IMR-90 (cell line): ENCODE measurements around the gene PTGR2. TPM values are rescaled to one million over a fixed set of nuclear protein-coding genes. Genes with fewer than 3 reads are reported as not detected.

Experiments
- ATAC-seq: fragments of 200-7000 bp; cut with Tn5 transposase; 2 replicates; pipeline ENCODE4 v1.9.1; 2020; ENCODE audit warnings: low read depth, mild to moderate bottlenecking, moderate library complexity
- BruUV-seq: library from RNA; stranded (reverse); fragments of 400-500 nt; replicated peaks from 2 replicates; lab custom pipeline; 2021; lab: Mats Ljungman, UMichigan
- CTCF ChIA-PET: fragments of 300-600 bp; formaldehyde crosslinking; extraction: SDS; loops from one replicate; lab custom pipeline; 2021; ENCODE audit warnings: antibody characterized with exemption; lab: Yijun Ruan, JAX
- POLR2A ChIA-PET: fragments of 300-600 bp; sonication (Branson Sonifier 250); formaldehyde crosslinking; loops from one replicate; lab custom pipeline; 2022; ENCODE audit warnings: antibody characterized with exemption; ENCODE audit not compliant: unreplicated experiment; lab: Charles Lee
- DNase-seq: peaks from one replicate; pipeline ENCODE4 v3.0.0; 2013
- H2AFZ ChIP-seq: replicated peaks from 2 replicates; pipeline ENCODE3; 2013; ENCODE audit warnings: low read length, mild to moderate bottlenecking; ENCODE audit not compliant: poor library complexity
- H2AK5ac ChIP-seq: 2 replicates; pipeline ENCODE4 v1.6.1; 2013; ENCODE audit warnings: low read depth, low read length, inconsistent platforms
- H2AK9ac ChIP-seq: replicated peaks from 2 replicates; pipeline ENCODE3; 2013; ENCODE audit warnings: mild to moderate bottlenecking, low read depth, low read length, moderate library complexity; ENCODE audit not compliant: poor library complexity
- H2BK120ac ChIP-seq: 2 replicates; pipeline ENCODE4 v1.6.1; 2013; ENCODE audit warnings: low read depth, low read length, inconsistent platforms
- H2BK15ac ChIP-seq: 3 replicates; pipeline ENCODE4 v1.6.1; 2013; ENCODE audit warnings: low read depth, low read length, inconsistent platforms
- H2BK20ac ChIP-seq: 2 replicates; pipeline ENCODE4 v1.6.1; 2013; ENCODE audit warnings: low read depth, mild to moderate bottlenecking, inconsistent platforms, low read length, moderate library complexity
- H2BK5ac ChIP-seq: 2 replicates; pipeline ENCODE4 v1.6.1; 2013; ENCODE audit warnings: mild to moderate bottlenecking, low read depth, low read length, inconsistent platforms; ENCODE audit not compliant: poor library complexity, severe bottlenecking
- H3K14ac ChIP-seq: replicated peaks from 2 replicates; pipeline ENCODE4 v1.6.1; 2013; ENCODE audit warnings: low read depth, low read length, inconsistent platforms
- H3K18ac ChIP-seq: 2 replicates; pipeline ENCODE4 v1.6.1; 2013; ENCODE audit warnings: low read depth, low read length, control low read depth
- H3K23ac ChIP-seq: 2 replicates; pipeline ENCODE4 v1.6.1; 2013; ENCODE audit warnings: low read depth, low read length, inconsistent platforms
- H3K27ac ChIP-seq: 2 replicates; pipeline ENCODE4 v1.5.1; 2013; ENCODE audit warnings: mild to moderate bottlenecking, control low read depth, low read length; ENCODE audit not compliant: insufficient read depth
- H3K27me3 ChIP-seq: 2 replicates; pipeline ENCODE4 v1.6.1; 2013; ENCODE audit warnings: low read length; ENCODE audit not compliant: control insufficient read depth, insufficient read depth
- H3K36me3 ChIP-seq: 2 replicates; pipeline ENCODE4 v1.6.1; 2013; ENCODE audit warnings: low read length, mixed read lengths; ENCODE audit not compliant: control insufficient read depth, insufficient read depth
- H3K4ac ChIP-seq: 2 replicates; pipeline ENCODE4 v1.6.1; 2013; ENCODE audit warnings: low read depth, low read length, inconsistent platforms
- H3K4me1 ChIP-seq: 2 replicates; pipeline ENCODE4 v1.6.1; 2013; ENCODE audit warnings: low read length, mixed read lengths; ENCODE audit not compliant: control insufficient read depth, insufficient read depth
- H3K4me2 ChIP-seq: 2 replicates; pipeline ENCODE4 v1.6.1; 2013; ENCODE audit warnings: low read depth, mild to moderate bottlenecking, control low read depth, low read length, moderate library complexity
- H3K4me3 ChIP-seq: 2 replicates; pipeline ENCODE4 v1.5.1; 2013; ENCODE audit warnings: low read depth, mild to moderate bottlenecking, control low read depth, low read length, moderate library complexity; ENCODE audit not compliant: insufficient read depth
- H3K56ac ChIP-seq: 2 replicates; pipeline ENCODE4 v1.6.1; 2013; ENCODE audit warnings: low read length, inconsistent platforms; ENCODE audit not compliant: insufficient read depth; ENCODE audit errors: extremely low read depth
- H3K79me1 ChIP-seq, 2 experiments: 2 replicates each; pipeline ENCODE4 v1.6.1; 2013; ENCODE audit warnings: low read length in 2 of 2, inconsistent platforms in 1 of 2, low read depth in 1 of 2
- H3K9ac ChIP-seq: 2 replicates; pipeline ENCODE4 v1.6.1; 2013; ENCODE audit warnings: low read depth, low read length, control low read depth
- H3K9me1 ChIP-seq: 2 replicates; pipeline ENCODE4 v1.6.1; 2013; ENCODE audit warnings: low read length, inconsistent platforms; ENCODE audit not compliant: insufficient read depth
- H3K9me3 ChIP-seq: 2 replicates; pipeline ENCODE4 v1.6.1; 2013; ENCODE audit warnings: low read length; ENCODE audit not compliant: control insufficient read depth, insufficient read depth
- H4K20me1 ChIP-seq: 2 replicates; pipeline ENCODE4 v1.6.1; 2013; ENCODE audit warnings: low read length, inconsistent platforms; ENCODE audit not compliant: insufficient read depth
- H4K5ac ChIP-seq: 2 replicates; pipeline ENCODE4 v1.6.1; 2013; ENCODE audit warnings: mild to moderate bottlenecking, low read depth, low read length, control low read depth
- H4K8ac ChIP-seq, 2 experiments: 2 replicates each; pipeline ENCODE4 v1.6.1; 2013; ENCODE audit warnings: low read depth in 2 of 2, low read length in 2 of 2, control low read depth in 1 of 2, inconsistent platforms in 1 of 2
- H4K91ac ChIP-seq: 2 replicates; pipeline ENCODE4 v1.6.1; 2013; ENCODE audit warnings: low read depth, low read length, inconsistent platforms; ENCODE audit not compliant: insufficient read depth
- BHLHE40 ChIP-seq: fragments of 150-350 bp; IDR thresholded peaks from 2 replicates; pipeline ENCODE4 v1.6.1; 2016; ENCODE audit warnings: mild to moderate bottlenecking, low read depth, low read length
- CEBPB ChIP-seq: IDR thresholded peaks from 2 replicates; pipeline ENCODE4 v1.6.1; 2012; ENCODE audit warnings: low read depth, low read length, improper control_type of control experiment
- CHD1 ChIP-seq: IDR thresholded peaks from 2 replicates; pipeline ENCODE4 v1.6.1; 2012; ENCODE audit warnings: low read depth, low read length, improper control_type of control experiment
- FOS ChIP-seq: fragments of 150-350 bp; IDR thresholded peaks from 2 replicates; pipeline ENCODE4 v1.6.1; 2016; ENCODE audit warnings: low read depth, low read length
- MAFK ChIP-seq: IDR thresholded peaks from 2 replicates; pipeline ENCODE4 v1.6.1; 2012; ENCODE audit warnings: low read depth, low read length, improper control_type of control experiment
- MAZ ChIP-seq: IDR thresholded peaks from 2 replicates; pipeline ENCODE4 v1.6.1; 2012; ENCODE audit warnings: low read depth, mild to moderate bottlenecking, low read length, improper control_type of control experiment, moderate library complexity, borderline replicate concordance
- MXI1 ChIP-seq: IDR thresholded peaks from 2 replicates; pipeline ENCODE4 v1.6.1; 2012; ENCODE audit warnings: low read depth, mild to moderate bottlenecking, low read length, moderate library complexity, borderline replicate concordance
- NFE2L2 ChIP-seq: fragments of 150-350 bp; IDR thresholded peaks from 2 replicates; pipeline ENCODE4 v1.6.1; 2016; ENCODE audit warnings: low read depth, mild to moderate bottlenecking, low read length
- RAD21 ChIP-seq: IDR thresholded peaks from 2 replicates; pipeline ENCODE4 v1.6.1; 2012; ENCODE audit warnings: low read length, improper control_type of control experiment
- RFX5 ChIP-seq: IDR thresholded peaks from 2 replicates; pipeline ENCODE4 v1.8.0; 2012; ENCODE audit warnings: low read depth, mild to moderate bottlenecking, low read length, moderate library complexity
- WGBS, 2 experiments: methylation state at CpG; one replicate each; pipeline versions ENCODE4 v1.1.5 to v1.1.7; 2013; ENCODE audit warnings: missing lambda C conversion rate in 2 of 2; ENCODE audit not compliant: insufficient read length in 1 of 2; ENCODE audit errors: extremely low coverage in 2 of 2; 5-methylcytosine and 5-hydroxymethylcytosine counted together
- dilution Hi-C: fragments of 300-500 bp; cut with HindIII; formaldehyde crosslinking; loops from one replicate; pipeline ENCODE4 v1.14.3; 2018; ENCODE audit warnings: low sequenced_read_pairs; ENCODE audit not compliant: unreplicated experiment
- in situ Hi-C: fragments of 300-500 bp; cut with MboI; formaldehyde crosslinking; loops from 3 replicates; pipeline ENCODE4 v1.14.3; 2019; ENCODE audit warnings: low sequenced_read_pairs, inconsistent platforms, mixed read lengths
- intact Hi-C: fragments of 100-400 bp; cut with micrococcal nuclease; formaldehyde crosslinking; loops from 2 replicates; pipeline ENCODE4 v1.10.0; 2022
- polyA plus RNA-seq, 3 experiments: library from polyadenylated mRNA; depleted of rRNA; stranded (reverse); fragments of >200 nt; gene quantifications; 2 replicates each; pipeline ENCODE4 v1.2.3, GENCODE V29; 2012; ENCODE audit warnings: low replicate concordance in 1 of 3
- total RNA-seq: library from RNA; depleted of rRNA; stranded (reverse); fragments of >200 nt; gene quantifications from 2 replicates; pipeline ENCODE4 v1.2.3, GENCODE V29; 2012

The PTGR2 gene
- total and polyA plus RNA-seq, 2 of the 4 experiments (the other 2 are of a cell fraction): 1.3 to 3.2 TPM

GRCh38 chr14:73877790-73878189 is 26.2 kb downstream of the PTGR2 start:
- Histone ChIP-seq H3K9me1 (0 out of 2 replicates have a peak, but pooled peaks cover 2% of the 10 kb centered on the region), H3K4me1 (peaks cover 4% of the 10 kb centered on the region; the same call in 1 of the 2 replicates), H3K56ac (no peak overlapping the region), H3K9me3 (no peaks in the 10 kb centered on the region), H3K4ac (no peak overlapping the region), H4K91ac (no peak overlapping the region), H3K18ac (no peak overlapping the region), H4K8ac (no peak overlapping the region), H4K5ac (no peak overlapping the region), H3K79me1 (no peaks in the 10 kb centered on the region), H3K9ac (no peak overlapping the region), H3K4me3 (no peak overlapping the region), H3K23ac (no peak overlapping the region), H2BK5ac (no peak overlapping the region), H2AK9ac (no peak overlapping the region), H3K27ac (no peak overlapping the region), H2AK5ac (no peak overlapping the region), H3K4me2 (no peak overlapping the region), H2BK20ac (no peak overlapping the region), H2AFZ (no peak overlapping the region), H2BK120ac (no peak overlapping the region), H2BK15ac (no peak overlapping the region), H3K14ac (no peak overlapping the region), H3K27me3 (no peaks in the 10 kb centered on the region), H3K36me3 (no peaks in the 10 kb centered on the region), H4K20me1 (no peaks in the 10 kb centered on the region)
- DNase-seq (no peak), ATAC-seq (no peak)
- in situ Hi-C loops (no loop called here), dilution Hi-C loops (no loop called here), intact Hi-C loops (no loop called here)
- no TSS peak for BruUV-seq
- TF ChIP-seq CHD1: no peak
- no peak for TF ChIP-seq RFX5
- no peak for TF ChIP-seq FOS
- no peak for TF ChIP-seq MXI1
- TF ChIP-seq NFE2L2: no peak
- TF ChIP-seq MAZ: no peak
- TF ChIP-seq CEBPB: no peak
- no peak for TF ChIP-seq BHLHE40
- TF ChIP-seq RAD21: no peak
- no peak for TF ChIP-seq MAFK
- ChIA-PET CTCF (interaction anchor here (0.7 kb wide), 1 partner anchor 419 kb away, joined by 3 read pairs; the partner anchor contains the start of gene NUMB), POLR2A (no interaction called here)
- WGBS, 2 experiments: no CpG with 5 or more reads among the region's 3 CpGs
